ENCODE measurements around the gene FGR. TPM values are rescaled to one million over a fixed set of nuclear protein-coding genes. Genes with fewer than 3 reads are reported as not detected.

The FGR gene
- total RNA-seq, 3 donors from 2014 or later: 0.08 to 0.65 (median 0.61) TPM

DNA sequence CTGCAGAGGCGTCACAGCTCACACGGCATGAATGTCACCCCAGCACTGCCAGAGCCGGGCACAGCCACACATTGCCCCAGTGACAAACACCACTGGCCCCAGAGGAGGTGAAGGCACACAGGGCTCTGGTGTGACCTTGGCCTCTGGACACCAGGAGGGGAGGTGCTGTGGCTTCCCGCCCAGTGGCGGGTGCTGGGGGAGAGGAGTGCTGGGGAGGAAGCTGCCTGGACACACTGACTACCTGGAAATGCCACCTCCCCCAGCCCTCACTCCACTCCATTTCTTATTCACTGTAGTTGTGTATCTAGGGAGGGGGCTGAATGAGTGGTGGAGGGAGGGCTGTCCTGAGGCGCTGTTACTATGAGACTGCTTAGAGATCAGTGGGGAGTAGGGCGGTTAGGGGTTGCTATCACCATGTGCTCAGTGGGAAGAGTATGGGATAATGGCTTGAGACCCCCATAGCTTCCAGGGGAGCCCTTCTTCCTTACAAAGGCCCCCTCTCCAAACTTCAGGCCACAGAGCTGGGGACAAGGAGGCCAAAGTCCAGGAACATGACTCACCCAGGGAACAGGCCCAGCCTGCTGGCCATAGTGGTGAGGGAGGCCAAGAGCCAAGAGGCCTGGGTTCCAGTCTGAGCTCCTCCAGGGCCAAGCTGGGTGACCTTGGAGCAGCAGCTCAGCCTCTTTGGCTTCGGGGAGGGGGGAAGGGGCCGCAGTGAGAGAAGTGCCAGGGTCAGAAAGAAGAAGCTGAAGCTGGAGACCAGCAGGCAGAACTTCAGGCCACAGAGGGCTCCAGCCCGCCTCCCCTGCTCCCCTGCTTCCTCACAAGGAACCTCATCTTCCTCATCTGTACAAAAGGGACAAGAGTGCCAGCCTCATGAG is 71.2 kb downstream of the FGR start:
- Mint-ChIP-seq H3K4me1 (ENCODE audit: low read depth) (peaks cover 26% of the 10 kb centered on the region), H3K4me3 (no peak overlapping the region), H3K9me3 (no peaks in the 10 kb centered on the region), H3K36me3 (ENCODE audit: insufficient read depth) (no peaks in the 10 kb centered on the region), H3K27me3 (ENCODE audit: low read depth) (no peaks in the 10 kb centered on the region)
- DNase-seq (no peak), ATAC-seq (no peak)

DNA sequence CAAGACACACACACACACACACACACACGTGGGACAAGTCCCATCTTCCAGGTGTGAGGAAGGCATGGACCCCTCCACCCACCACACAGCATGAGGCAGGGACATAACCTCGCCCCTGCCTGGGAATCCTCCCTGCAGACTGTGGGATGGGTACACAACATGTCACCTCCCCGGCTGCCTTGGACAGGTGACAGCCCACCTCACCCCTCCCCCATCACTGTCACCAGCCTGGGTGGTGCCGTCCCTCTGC is 71.7 kb downstream of the FGR start:
- no peak overlapping the region for H3K4me3 Mint-ChIP-seq
- ATAC-seq: no peak
- H3K36me3 Mint-ChIP-seq (ENCODE audit: insufficient read depth): no peaks in the 10 kb centered on the region
- H3K9me3 Mint-ChIP-seq: no peaks in the 10 kb centered on the region
- peaks cover 26% of the 10 kb centered on the region for H3K4me1 Mint-ChIP-seq (ENCODE audit: low read depth)
- DNase-seq: no peak
- no peaks in the 10 kb centered on the region for H3K27me3 Mint-ChIP-seq (ENCODE audit: low read depth)

DNA sequence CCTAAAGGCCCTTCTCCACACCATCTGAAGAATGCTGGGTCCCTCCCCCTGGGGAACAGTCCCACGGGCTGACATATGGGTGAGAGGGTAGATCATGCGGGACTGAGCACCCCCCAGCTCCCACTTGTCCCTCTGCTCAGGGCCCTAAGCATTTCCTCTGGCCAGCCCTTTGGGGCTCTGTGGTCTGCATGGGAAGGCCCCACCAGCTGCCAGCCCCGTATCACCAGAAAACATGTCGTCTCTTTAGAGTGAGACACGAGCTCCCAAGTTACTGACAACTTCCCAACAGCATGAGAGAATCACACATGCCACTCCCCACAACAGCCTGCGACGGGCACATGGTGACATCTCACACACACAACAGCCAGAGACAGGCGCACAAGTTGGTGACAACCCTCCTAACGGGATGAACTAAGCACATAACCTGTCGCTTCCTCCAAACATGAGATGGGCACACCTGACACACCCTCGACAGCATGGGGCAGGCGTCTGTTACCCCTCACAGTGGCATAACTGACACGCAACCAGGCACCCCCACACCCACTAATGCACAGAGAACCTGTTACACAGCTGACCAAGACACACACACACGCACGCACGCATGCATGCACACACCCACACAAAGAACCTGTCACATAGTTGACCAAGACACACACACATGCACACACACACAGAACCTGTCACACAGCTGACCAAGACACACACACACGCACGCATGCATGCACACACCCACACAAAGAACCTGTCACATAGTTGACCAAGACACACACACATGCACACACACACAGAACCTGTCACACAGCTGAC is 72.2 kb downstream of the FGR start:
- no peak for ATAC-seq
- DNase-seq: no peak
- H3K27me3 Mint-ChIP-seq (ENCODE audit: low read depth): no peaks in the 10 kb centered on the region
- H3K4me3 Mint-ChIP-seq: no peak overlapping the region
- H3K9me3 Mint-ChIP-seq: no peaks in the 10 kb centered on the region
- H3K4me1 Mint-ChIP-seq (ENCODE audit: low read depth): peaks cover 20% of the 10 kb centered on the region
- no peaks in the 10 kb centered on the region for H3K36me3 Mint-ChIP-seq (ENCODE audit: insufficient read depth)

Other genes with a start within 250 kb of the FGR start
- 1 to 10 TPM; 2.7 to 4.9 (median 3.4) TPM for gene GPR3, start 242.6 kb downstream of the FGR start, total RNA-seq
- 10 to 100 TPM; 82.2 to 98.7 (median 87.1) TPM for gene WASF2, start 145.0 kb downstream of the FGR start, total RNA-seq
- gene AHDC1, start 31.0 kb downstream of the FGR start, total RNA-seq: 1 to 10 TPM; 7.6 to 9.4 (median 8.6) TPM
- gene IFI6, start 37.0 kb upstream of the FGR start, total RNA-seq: 10 to 100 TPM in 2 of 3 donors, 1 to 10 TPM in 1; 9.1 to 18.9 (median 15.4) TPM
- gene FAM76A, start 90.8 kb upstream of the FGR start, total RNA-seq: 10 to 100 TPM; 10.3 to 13.0 (median 11.0) TPM
- 10 to 100 TPM; 18.5 to 27.2 (median 25.2) TPM for gene STX12, start 138.0 kb upstream of the FGR start, total RNA-seq
- gene PPP1R8, start 195.6 kb upstream of the FGR start, total RNA-seq: 10 to 100 TPM; 67.7 to 82.5 (median 75.9) TPM
- 10 to 100 TPM in 1 of 3 donors, 1 to 10 TPM in 2; 7.5 to 14.2 (median 9.9) TPM for gene THEMIS2, start 237.4 kb upstream of the FGR start, total RNA-seq

Data from activated T-cell treated with anti-CD3 and anti-CD28 coated beads, Interleukin-2, amount 50 U/mL, for 4 hours (primary cell).